GM20431 (cell line): Measurements from ENCODE around the gene EPG5.
"Not testable (repeated sequence)": the region's sequence is repeated elsewhere in the genome, so short reads cannot be mapped to it uniquely, and the experiment has no call there.

ENCODE experiments used
- in situ Hi-C: fragments of 300-500 bp; cut with MseI, MboI; formaldehyde crosslinking; loops from one replicate; pipeline ENCODE4 v1.15.0; 2020; ENCODE audit warnings: low sequenced_read_pairs; ENCODE audit not compliant: unreplicated experiment

Gene EPG5

DNA sequence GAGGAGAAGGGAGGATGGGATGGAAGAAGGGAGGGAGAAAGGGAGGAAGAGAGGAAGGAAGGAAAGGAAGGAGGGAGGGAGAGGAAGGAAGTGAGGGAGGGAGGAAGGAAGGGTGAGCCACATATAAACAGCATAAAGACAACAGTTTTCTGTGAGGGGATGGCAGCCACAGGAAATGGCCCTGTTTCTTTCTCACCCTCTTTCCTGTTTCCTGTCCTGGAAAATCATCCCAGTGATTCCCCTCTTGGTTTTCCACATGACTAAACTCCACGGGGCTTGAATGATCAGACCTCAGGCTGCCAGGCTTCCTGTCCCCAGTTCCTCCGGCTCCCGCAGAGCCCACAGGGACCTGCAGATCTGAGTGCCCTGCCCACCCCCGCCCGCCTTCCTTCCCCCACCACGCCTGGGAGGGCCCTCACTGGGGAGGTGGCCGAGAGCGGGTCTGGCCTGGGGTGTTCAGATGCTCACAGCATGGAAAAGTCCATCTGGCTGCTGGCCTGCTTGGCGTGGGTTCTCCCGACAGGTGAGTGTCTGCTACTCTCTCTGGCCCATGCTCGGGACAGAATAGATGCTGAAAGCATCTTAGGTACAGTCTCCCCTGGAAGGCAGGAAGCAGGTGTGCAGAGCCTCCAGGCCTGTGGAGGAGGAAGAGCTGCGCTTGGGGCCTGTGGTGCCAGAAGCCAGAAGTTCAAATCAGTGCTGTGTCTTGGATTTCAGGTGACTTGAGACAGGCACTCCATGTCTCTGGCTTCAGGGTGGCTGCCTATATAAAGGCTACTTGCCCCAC lies 141.7 kb downstream of the EPG5 start, which contains the start of gene SIGLEC15:
Gene SIGLEC15 (plus strand): TSS at position 418 of the 787 bp plus-strand sequence. CDS start 54 bp downstream, at position 472.
- in situ Hi-C loops, result no loop called here

DNA sequence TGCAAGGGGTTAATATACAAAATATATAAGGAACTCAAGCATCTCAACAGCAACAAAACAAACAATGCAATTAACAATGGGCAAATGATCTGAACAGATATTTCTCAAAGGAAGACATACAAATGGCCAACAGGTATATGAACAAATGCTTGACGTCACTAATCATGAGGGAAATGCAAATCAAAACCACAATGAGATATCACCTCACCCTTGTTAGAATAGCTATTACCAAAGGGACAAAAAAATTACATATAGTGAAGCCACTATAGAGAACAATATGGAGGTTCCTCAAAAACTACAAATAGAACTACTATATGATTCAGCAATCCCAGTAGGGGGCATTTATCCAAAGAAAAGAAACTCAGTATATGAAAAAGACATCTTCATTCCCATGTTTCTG lies 145.4 kb downstream of the EPG5 start:
- in situ Hi-C loops, result no loop called here

DNA sequence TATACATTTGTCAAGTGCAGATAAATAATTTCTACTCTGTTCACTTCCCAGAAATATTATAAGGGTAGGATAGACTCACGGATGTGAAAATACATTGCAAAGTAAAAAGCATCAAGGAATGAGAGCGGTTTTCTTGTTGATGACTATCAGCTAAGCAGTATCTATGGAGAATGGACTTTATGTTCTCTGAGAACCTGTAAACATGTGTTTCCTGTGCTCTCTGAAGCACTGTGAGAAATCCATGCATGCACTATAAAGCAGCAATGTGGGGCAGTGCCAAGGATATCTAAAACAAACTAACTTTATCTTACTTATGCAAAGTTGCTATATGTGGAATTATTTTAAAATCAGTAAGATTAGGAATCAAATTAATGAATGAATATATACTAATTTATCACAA lies 146.1 kb downstream of the EPG5 start:
- in situ Hi-C loops, result no loop called here

DNA sequence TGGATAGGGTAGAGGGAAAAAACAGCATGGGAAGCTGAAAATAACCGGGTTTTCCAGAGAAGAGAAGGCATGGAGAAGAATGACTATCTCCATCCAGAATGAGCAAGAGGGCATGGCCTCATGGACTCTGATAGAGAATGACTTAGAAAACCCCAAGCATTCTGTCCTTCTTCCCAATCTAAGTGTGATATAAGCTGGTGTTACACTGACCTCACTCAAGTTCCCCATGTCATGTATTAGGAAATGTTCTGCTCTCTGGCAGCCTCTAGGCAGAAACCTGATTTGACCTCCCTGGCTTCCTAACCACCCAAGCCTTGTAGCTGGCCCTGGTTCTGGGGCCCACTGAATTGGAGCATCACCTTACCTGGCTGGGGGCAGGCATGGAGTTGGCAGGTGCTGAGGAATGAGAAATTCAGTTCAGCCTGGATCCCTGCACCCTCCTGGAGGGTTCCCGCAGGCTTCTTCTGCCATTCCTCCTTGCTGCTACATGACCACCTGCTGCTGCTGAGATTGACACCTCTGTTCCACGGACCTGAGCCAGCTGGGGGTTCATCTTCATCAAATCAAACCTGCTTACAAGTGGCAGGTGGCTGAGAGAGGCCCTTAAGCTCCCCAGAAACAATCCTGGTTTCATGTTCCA lies 146.9 kb downstream of the EPG5 start:
- in situ Hi-C loops, result no loop called here

DNA sequence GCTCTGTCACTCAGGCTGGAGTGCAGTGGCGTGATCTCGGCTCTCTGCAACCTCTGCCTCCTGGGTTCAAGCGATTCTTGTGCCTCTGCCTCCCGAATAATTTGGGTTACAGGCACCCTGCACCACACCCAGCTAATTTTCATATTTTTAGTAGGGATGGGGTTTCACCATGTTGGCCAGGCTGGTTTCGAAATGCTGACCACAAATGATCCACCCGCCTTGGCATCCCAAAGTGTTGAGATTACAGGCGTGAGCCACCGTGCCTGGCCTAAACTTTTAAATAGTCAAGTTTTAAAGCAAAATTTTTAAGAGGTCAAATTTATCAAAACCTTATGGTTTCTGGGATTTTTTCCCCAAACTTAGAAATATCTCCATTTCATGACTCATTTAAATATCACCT lies 148.4 kb downstream of the EPG5 start:
- in situ Hi-C loops, result not testable (repeated sequence)

DNA sequence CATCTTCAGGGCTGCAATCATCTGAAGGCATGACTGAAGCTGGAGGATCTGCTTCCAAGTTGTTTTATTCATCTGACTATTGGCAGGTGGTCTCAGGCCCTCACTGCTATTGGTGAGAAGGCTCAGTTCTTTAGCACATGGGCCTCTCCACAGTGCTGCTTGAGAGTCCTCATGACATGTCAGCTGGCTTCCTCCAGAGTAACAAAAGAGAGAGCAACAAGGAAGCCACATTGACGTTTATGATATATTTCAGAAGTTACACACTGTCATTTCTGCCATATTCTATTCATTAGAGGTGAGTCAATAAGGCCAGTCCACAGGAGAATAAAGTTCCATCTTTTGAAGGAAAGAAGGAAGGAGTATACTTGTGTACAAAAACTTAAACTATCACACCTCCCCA lies 149.6 kb downstream of the EPG5 start:
- in situ Hi-C loops, result no loop called here

DNA sequence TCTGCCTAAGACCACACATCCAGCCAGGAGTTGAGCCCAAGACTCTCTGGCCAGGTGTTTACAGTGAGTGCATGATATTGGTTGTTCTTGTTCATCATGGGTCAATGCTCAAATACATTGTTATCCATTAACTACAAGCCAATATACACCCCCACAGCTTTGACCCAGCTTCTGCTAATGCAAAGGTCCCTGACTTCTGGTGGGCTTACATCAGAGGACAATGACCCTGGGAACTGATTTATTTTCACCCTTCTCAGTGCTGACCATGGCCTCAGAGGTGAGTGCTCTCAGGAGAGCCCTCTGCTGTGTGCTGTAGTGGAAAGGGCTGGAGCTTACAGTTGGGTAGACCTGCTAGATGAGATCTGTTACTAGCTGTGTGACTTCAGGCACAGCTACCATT lies 152.4 kb downstream of the EPG5 start:
- in situ Hi-C loops, result not testable (repeated sequence)

DNA sequence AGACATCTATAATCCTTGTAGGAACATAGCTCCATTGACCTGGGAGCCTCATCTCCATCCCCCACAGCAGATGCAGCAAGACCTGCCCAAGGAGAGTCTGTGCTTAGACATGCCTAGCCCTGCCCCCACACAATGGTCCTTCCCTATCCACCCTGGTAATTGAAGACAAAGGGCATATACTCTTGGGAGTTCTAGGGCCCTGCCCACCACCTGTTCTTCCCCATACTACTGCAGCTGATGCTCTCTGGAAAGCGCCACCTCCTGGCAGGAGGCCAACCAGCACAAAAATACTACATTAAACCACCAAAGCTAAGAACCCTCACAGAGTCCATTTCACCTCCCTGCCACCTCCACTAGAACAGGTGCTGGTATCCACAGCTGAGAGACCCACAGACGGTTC lies 160.0 kb downstream of the EPG5 start:
- in situ Hi-C loops, result not testable (repeated sequence)

DNA sequence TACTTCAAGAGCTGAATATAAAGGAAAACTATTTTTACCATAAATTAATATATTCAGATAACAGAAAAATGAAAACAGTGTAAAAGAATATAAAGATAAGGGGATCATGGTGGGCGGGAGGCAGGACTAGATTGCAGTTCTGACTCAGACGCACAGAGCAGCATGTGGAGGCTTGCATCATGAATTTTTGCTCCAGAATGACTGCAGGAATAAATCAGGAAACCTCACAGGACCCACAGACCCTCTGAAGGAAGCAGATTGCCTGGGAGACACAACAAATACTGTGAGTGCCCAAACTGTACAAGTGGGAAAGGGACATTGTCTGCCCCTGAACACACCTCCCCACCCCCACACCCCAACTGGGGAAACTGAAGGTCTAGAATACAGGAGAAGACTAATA lies 160.9 kb downstream of the EPG5 start:
- in situ Hi-C loops, result no loop called here

DNA sequence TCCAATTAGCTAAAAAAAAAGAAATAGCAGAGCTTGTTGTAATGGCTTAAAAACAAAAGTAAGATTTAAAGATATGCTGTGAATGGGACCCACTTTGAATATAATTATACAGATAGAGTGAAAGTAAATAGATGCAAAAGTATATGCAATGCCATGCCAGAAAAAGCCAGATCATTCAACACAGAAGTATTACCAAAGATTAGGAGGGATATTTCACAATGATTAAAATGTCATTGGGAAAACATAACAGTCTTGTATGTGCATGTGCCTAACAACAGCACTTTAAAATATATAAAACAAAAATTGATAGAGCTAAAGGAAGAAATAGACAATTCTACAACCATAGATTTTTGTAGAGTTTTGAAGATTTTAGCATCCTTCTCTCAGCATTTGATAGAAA lies 161.6 kb downstream of the EPG5 start:
- in situ Hi-C loops, result no loop called here

DNA sequence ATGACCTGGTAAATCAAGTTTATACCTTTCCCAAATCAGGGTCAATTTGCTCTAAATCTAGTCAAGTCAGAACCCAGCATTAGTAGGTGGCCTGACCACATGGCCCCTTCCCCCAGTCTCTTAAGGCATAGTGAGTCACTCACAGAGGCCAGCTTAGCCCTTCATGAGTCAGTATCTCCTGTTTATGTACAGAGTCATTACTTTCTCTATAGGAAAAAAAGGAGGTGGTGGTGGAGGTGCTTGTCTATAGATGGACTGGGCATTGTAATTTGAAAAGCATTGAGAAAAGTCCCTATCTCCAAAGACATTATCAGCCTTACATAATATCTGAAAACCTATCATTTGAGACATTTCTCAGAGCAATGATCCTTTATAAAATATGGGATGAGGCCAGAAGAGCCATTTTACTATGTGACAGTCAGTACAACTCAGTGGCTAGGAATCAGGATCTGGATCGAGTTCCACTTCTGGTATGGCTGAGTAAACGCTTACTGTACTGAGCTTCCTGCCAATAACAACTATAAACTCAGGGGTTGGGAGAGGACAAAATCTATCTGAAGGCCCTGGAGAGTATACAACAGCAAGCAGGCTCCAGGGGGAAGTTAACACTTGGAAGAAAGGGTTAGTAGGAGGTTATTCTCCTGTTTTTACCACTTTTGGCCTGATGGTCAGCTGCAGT lies 164.2 kb downstream of the EPG5 start:
- in situ Hi-C loops, result no loop called here

DNA sequence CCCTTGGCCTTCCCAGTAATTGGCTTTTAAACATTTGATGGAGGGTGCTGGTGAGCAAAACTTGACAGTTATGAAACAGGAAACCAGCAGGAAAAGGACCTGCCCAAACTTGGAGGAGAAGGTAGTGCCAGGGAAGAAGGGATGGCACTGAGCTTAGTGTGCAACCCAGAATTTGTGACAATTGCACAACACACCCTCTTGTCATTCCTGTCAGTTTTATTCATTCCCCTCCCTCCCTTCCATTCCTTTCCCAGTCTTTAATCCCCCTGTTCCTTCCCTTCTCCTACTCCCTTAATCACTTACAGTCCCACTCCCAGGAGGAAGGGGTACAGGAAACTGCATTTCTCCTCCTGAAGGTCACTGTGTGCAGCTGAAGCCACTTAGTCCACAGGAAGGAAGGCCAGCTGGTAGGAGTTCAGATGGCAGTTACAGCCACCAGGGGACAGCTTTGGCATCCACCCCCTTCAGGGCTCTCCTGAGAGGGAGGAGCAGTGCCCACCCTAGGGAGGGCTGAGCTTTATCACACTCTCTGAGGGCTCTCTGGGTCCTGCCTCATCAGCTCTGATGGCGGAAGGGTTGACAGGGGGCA lies 165.6 kb downstream of the EPG5 start:
- in situ Hi-C loops, result no loop called here
